GM21737 (cell line): Measurements from ENCODE around the gene YEATS4.
"Not testable (repeated sequence)": the region's sequence is repeated elsewhere in the genome, so short reads cannot be mapped to it uniquely, and the experiment has no call there.

Experiments used
- ATAC-seq: cut with Tn5 transposase; IDR thresholded peaks from one replicate; pipeline ENCODE4 v1.9.1; 2021; ENCODE audit warnings: mild to moderate bottlenecking, moderate library complexity; ENCODE audit not compliant: unreplicated experiment

The YEATS4 gene

DNA sequence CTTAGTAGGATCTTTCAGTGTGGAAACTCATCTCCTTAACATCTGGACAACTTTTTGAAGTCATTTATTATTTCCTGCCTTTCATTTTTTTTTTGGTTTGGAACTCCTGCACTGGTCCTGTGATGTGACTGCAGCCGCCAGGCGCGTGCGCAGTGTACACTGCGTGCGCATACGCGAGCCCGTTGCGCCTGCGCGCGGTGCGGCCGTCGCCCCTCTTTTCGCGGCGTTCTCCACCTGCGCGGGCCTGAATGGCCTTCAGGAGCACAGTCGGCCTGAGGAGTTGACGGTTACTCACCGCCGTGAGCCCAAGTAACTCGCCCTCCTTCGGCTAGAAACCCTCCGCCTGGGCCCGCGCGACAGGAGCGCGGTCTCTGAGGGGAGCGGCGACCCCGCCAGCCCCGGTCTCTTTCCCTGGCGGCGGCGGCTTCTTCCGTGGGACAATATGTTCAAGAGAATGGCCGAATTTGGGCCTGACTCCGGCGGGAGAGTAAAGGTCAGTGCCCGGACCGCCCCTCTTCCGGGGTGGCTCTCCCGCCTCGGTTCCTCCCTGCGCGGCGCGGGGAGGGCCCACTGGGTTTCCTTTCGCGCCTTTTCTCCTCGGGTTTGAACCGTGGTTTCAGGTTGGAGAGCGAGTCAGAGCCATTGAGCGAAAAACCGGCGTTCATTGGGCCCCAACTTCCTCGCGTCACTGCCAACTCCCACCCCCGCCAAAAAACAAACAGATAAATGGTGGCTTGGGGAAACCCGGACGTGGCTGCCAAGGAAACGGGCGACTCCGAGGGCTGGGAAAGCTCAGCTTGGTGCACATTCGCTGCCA, at the start of gene YEATS4:
YEATS4 (plus strand) TSS at position 213 of the 817 bp plus-strand sequence; CDS start at position 443, 230 bp downstream.
- ATAC-seq = peak; percentile 76

DNA sequence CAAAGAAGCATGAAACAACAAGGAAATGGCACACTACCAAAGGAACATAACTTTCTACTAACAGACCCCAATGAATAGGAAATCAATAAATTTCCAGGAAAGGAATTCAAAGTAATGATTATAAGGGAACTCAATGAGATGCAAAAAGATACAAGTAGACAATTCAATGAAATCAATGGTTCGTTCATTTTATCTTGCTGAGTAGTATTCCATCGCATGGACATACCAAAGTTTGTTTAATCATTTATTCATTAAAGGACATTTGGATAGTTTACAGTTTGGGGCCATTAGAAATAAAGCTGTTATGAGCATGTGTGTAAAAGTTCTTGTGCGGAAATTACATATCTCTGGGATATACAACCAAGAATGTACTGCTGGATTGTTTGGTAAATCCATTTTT, 46.3 kb upstream of the YEATS4 start:
- ATAC-seq = no peak

DNA sequence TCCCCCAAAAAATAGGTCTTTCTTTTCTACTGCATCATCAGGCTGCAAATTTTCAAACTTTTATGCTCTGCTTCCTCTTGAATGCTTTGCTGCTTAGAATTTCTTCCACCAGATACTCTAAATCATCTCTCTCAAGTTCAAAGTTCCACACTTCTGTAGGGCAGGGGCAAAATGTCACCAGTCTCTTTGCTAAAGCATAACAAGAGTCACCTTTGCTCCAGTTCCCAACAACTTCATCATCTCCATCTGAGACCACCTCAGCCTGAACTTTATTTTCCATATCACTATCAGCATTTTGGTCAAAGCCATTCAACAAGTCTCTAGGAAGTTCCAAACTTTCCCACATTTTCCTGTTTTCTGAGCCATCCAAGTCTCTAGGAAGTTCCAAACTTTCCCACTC, 42.8 kb upstream of the YEATS4 start:
- ATAC-seq = not testable (repeated sequence)

DNA sequence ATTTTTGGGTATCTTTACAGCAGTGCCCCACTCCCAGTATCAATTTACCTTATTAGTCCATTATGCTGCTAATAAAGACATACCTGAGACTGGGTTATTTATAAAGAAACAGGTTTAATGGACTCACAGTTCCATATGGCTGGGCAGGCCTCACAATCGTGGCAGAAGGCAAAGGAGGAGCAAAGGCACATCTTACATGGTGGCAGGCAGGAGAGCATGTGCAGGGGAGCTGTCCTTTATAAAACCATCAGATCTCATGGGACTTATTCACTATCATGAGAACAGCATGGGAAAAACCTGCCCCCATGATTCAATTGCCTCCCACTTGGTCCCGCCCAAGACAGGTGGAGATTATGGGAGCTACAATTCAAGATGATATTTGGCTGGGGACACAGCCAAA, 42.3 kb upstream of the YEATS4 start:
- ATAC-seq = not testable (repeated sequence)

DNA sequence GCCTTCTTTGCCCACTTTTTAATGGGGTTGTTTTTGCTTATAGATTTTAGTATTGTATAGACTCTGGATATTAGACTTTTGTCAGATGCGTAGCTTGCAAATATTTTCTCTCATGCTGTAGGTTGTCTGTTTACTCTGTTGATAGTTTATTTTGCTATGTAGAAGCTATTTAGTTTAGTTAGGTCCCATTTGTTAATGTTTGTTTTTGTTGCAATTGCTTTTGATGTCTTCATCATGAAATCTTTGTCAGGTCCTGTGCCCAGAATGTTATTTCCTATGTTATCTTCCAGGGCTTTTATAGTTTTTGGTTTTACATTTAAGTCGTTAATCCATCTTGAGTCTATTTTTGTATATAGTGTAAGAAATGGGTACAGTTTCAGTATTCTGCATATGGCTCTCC, 41.3 kb upstream of the YEATS4 start:
- ATAC-seq = no peak

DNA sequence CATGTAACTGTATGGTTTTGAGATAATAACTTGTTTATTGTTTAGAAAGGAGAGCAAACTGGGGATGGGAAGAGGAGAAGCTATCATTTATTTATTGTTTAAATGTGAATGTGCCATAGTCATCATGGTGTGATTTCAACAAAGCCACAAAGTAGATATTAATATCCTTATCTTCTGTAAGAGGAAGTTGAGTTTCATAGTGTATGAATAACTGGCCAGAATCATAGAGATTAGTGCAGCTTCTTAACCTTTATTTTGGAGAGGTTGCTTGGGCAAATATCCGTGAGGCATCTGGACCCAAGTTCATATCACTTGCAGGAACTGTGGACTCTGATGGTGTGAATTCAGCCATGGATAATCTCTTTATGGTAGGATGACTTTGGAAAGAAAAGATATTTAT, 38.2 kb upstream of the YEATS4 start:
- no peak for ATAC-seq

DNA sequence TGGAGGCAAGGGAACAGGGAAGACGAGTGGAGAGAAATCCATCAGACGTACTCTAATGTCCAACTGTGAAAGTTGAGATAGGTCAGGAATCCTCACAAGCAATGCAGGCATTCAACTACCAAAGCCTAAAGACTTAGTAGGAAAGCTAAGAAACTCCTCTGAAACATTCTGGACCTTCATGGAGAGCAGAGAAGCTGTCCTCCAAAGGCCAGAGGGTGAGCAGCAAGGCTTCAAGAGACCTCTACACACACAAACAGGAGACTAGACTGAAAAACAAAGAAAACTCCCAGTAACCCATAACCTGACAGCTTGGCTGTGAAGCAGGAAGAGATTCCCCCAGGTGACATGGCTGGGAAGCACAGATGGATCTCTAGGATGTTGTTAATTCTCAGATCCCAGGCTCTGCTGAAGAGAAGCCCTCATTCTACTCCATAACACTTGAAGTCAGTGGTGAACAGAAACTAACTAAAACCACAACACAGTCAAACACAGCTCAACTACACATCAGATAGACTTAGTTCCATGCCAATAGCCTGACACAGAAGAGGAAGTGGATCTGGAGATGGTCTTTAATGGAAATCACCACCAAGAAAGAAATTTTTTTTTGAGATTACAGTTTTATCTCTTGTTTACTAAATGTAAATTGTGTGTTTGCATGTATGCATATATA, 34.6 kb upstream of the YEATS4 start:
- ATAC-seq = peak; percentile 91

DNA sequence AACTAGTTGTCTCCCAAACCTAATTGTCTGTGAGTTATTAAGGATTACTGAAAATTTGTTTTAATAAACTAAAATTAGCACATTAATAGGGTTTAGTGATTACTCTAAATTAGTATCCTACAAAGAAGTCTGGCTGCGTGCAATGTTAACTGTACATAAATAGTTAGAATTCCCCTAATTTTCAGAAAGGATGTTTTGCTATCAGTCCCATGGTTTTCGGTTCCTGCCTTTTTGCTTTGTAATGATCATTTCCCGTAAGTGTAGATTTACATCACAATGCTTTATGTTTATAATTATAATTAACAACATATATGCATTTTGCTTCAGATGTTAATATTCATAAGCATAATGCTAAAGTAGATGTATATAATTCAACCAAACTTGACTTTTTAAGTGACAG, 31.1 kb upstream of the YEATS4 start:
- no peak for ATAC-seq

DNA sequence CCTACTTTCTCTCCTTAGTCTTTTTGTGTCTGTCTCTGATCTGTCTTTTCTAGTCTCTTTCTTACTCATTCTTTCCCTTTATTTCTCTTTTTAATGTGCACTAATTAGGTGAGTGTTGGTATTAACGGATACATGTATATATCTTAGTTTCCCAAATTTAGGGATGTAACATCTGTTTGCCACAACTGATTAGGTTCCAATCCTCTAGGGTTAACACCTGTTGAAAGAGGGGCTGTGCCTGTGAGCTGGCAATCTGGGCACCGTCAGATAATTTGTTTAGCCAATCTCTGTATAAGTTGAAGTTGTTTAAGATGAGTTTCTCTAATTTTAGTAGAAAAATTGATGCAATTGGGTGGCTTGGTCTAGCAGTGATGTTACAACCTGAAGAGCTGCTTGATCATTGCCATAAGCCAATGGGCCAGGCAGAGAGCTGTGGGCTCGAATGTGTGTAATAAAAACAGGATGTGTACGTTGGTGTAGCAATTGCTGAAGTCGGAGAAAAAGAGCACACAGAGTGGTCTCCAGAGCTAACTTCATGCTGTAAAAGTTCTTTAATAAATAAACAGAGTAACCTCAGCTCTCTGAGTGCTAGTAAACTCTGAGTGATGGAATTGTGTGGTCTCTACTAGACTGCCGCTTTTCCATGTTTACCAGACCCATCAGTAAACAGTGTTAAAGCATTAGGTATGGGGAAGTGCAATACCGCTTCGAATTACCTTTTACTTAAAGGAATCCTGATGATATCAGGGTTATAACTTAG, 29.7 kb upstream of the YEATS4 start:
- ATAC-seq = no peak

DNA sequence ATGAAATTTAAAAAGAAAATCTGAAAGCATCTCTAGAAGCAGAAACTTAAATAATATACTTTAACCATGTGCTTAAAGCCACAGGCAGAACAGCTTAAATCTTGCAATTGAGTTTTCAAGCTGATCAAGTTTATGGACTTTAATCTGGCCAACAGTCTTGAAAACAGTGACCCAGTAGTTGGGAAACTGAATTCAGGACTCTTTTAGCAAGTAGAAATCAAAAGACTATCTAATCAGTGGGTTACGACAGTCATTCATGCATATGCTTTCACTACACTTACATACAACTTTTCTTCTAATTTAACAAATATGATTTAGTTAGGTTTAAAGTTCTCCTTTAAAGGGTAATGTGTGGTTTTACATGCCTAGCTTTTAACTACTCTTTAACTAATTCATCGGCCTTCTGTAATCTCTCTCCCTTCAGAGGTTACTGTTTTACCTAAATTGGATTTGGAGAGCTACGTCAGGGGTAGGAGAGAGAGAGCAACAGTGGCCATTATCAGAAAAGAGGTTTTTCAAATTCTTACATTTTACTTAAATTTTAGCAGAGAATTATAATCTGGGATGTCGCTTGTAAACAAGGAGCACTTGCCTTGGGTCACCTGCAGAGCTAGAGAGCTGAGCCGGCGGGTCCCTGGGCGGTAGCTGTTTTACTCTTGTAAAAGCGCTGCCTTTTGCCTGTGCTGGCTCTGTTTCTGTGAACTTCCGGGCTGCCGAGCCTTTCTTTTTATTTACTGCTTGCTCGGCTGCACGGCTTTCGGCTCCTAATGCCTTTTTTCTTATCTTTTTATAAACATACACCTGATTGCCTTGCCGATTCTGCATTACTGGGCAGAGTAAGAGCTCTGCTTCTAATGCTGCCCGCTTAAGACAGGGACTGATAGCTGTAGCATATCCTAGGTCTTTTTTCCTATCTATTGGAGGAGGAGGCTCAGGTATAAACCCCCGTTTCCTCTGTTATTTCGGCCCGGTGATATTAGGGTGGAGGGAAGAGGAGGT, 28.8 kb upstream of the YEATS4 start:
- ATAC-seq = peak; percentile 74

DNA sequence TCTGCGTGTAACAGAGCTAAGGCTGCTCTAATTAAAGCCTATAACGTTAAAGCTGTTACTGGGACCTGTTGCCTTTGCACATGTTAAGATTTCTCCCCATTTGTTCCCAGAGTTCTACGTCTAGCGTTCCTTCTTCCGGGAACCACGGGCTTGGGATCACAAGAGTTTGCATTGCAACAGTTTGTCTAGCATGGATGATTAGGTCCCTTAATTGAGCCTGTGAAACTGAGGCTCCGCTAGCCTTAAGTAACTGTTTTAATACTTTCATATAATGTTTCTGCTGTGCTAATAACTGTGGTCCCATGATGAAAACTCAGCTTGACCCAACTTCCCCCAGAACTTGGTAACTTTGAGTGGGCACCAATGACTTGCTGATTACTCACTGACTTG, 28.0 kb upstream of the YEATS4 start:
- ATAC-seq = no peak

DNA sequence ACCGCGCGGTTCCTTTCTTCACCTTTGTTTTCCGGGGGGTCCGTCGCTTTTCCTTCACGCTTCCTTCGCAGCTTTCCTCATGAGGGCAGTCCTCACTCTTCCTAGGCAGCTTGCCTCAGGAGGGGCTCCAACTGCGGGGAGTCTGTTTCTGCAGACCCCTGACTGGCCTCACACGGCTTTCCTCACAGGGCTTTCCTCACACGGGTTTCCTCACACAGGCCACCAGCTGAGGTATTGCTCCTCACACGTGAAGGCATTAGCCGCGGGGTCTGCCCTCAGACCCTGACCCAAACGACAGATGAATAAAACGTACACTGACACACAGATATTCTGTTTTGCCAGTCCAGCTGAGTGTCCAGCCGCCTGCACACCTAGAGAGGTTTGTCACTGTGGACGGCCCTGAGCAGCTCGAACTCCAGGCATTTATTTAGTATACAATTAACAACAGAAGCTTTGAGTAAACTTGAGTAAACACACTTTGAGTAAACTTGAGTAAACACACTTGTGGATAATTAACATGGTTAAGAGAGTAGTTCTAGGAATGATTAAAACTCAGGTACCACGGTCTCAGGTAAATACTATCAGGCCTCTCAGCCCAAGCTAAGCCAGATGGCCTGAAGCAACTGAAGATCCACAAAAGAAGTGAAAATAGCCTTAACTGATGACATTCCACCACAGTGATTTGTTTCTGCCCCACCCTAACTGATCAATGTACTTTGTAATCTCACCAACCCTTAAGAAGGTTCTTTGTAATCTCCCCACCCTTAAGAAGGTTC, 27.4 kb upstream of the YEATS4 start:
- no peak for ATAC-seq

DNA sequence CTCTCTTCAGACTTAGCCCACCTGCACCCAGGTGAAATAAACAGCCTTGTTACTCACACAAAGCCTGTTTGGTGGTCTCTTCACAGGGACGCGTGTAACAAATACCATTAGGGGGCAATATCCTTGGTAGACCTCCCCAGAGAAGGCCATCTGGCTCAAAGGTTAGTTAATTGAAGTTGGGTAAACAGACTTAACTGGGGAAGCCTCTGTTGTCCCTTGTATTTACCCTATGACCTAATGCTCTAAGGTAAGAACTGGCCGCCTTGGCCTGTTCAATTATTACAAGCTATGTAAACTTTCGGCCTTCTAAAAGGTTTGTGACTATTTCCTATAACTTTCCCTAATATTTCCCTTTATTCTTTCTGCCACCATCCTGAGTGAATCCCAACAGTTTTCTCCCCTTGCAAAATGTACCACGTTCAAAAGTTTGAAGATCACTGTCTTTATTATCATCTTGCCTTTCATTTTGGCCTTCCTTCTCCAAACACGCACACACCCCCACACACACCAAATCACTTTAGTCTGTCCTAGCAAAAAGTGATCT, 26.7 kb upstream of the YEATS4 start:
- ATAC-seq = no peak

DNA sequence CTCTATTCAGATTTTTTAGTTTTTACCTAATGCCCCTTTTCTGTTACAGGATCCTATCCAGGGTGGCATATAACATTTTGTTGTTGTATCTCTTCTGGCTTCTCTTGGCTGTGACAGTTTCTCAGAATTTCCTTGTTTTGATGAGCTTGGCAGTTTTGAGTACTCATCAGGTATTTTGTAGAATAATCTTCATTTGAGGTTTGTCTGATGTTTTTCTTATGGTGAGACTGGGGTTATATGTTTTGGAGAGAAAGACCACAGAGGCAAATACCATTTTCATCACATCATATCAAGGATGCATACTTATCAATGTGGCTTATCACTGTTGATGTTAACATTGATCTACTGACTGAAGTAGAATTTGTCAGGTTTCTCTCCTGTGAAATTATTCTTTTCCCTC, 25.4 kb upstream of the YEATS4 start:
- no peak for ATAC-seq

DNA sequence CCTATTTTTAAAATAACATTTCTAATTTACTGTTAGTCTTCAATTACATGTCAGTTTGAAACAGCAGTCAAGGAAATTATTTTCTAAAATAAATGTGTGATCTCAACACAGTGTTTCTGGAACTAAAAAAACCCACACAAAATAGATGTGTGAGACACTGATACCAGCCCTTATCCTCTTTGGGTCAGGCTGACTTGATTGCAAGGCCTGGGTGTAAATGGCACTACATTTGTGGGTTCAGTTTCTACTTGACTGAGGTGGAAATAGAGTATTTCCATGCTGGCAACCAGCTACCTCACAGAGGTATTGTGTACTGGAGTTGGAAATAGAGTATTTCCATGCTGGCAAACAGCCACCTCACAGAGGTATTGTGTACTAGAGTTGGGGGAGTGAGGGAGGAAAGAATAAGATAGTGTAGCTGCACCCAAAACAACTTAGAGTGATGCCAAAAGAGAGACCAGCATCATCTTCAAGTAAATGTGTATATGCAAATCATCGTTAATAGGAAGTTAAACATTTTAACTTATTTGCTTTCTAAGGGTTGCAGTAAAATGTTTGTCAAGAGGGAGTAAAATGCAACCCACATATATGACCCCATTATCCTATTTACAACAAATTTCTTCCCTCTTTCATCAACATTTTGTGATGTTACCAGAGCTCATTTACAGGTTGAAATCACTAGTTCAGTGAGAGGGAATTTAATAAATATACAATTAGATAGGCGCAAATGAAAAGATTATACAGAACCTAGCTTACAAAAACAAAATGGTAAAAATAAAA, 22.0 kb upstream of the YEATS4 start:
- no peak for ATAC-seq

DNA sequence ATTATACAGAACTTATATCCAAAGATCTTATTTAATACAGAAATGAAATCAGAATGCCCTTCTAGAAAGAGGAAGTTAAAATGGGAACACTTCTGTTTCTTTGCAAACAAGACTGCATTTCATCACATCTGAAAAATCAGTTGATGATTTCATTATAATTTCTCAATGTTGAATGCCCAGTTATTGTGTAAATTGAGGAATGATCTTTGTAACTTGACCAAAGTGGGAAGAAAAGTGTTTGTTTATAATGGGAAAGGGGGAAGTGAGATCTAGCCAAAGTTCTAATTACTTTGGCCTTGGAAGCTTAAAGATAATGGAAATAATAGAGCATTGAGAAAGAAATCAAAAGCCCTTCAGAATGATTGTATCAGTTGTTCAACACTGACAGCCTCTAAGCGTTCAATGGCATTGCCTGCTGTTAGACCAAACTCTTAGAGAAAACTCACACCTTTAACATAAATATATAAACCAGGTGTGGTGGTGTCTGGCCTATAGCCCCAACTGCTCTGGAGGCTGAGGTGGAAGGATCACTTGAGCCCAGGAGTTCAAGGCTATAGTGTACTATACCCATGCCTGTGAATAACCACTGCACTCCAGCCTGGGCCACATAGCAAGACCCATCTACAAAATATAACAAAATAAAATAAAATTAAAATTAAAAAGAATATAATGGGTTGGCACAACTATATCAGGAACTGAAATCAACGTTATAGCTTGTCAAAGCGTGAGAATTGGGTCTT, 21.3 kb upstream of the YEATS4 start:
- no peak for ATAC-seq

DNA sequence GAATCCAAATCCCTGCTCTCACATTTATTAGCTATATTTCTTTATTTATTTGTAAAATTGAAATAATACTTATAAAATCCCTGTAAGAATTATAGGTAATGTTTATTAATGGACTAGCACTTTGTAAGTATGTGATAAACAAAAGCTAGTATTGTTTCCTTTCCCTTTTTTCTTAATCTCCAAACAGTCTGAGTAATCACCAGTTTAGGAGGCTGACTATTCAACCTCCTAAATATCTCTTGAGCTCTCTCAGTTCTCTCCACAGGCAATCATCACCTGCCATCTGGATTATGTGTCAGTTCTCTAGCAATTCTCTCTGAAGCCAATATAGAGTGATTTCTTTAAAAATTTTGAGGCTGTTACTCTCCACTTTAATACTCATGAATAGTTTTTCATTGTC, 20.6 kb upstream of the YEATS4 start:
- no peak for ATAC-seq

DNA sequence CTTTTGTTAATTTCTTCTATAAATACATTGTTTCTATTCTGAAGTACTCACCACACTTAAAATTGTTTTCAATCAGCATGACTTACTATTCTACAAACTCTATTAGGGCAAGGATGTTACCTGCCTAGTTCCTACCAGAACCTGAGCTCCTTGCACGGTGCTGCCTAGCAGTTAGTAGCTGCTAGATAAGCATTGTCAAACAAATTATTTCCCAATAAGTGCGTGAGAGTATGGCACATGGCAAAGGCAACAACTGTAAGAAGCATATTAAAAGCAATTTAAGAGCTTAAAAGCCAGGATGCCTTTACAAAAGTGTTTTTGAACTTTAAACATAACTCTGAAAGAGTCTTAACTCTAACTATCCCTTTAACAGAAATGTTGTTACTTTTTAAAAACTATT, 19.5 kb upstream of the YEATS4 start:
- ATAC-seq = no peak
